ENCODE measurements around the gene GPR176.
"Not testable (repeated sequence)": the region's sequence is repeated elsewhere in the genome, so short reads cannot be mapped to it uniquely, and the experiment has no call there.

GPR176 gene

DNA sequence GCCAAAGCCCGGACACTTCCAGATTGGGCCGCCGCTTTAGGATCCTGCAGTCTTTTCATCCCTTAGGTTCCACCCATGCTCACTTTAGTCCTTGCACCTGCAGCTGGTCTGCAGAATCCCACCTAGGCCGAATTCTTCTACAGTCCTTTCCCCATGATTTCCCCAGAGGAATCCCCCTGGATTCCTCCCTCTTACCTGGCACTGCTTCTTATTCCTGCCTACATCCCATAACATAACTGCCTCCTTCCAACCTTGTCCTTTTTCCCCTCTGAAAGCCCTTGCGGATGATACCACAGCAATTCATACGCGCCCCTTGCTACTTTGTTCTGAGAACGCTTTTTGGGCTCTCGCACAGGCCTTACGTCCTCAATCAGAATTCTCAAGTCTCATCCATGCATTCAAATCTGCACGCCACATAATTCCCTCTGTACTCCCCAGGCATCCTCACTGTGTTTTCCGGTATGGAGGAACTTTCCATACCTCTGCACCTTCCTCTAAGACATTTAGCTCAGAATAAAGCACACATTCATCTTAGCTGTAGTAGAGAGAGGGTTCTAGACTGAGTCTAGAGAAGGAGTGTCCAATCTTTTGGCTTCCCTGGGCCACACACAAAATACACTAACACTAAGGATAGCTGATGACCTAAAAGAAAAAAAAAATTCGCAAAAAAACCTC lies 14.5 kb upstream of the GPR176 start:
- no peak for DNase-seq

GRCh38 chr15:39931615-39932014 lies 11.5 kb upstream of the GPR176 start:
- no peak for DNase-seq

DNA sequence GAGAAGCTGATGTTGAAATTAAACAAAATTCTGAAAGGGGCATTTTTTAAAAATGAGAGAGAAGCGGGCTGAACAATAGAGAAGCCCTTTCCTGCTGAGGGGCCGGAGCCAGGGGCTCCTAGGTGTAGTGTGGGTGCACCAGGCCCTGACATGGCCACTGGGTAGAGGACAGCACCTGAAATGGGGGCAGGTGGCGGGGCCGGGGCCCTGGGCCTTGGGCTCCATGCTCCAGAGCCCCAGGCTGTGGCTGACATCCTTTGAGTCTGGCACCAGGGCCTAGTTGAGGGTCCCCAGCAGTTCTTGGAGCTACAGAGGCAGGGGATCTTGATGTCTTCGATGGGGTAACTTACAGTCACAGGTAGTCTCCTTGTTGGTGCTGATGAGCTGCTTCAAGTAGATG lies 6.5 kb upstream of the GPR176 start:
- DNase-seq, result no peak

- DNase-seq, result no peak
Observed at GRCh38 chr15:39925112-39925842, 5.2 kb upstream of the GPR176 start.

DNA sequence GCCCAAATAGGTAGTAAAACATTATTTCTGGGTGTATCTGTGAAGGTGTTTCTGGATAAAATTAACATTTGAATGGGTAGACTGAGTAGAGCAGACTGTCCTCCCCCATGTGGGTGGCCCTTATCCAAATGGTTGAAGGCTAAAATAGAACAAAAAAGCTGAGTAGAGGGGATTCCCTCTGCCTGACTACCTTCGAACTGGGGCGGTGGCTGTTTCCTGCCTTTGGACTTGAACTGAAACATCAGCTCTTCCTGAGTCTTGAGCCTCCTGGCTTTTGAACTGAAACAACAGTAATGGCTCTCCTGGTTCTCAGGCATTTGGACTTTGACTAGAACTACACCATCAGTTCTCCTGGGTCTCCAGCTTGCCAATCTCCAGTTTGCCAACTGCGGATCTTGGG lies 4.4 kb upstream of the GPR176 start:
- no peak for DNase-seq

GRCh38 chr15:39922462-39923092 lies 2.5 kb upstream of the GPR176 start:
- DNase-seq, result no peak

DNA sequence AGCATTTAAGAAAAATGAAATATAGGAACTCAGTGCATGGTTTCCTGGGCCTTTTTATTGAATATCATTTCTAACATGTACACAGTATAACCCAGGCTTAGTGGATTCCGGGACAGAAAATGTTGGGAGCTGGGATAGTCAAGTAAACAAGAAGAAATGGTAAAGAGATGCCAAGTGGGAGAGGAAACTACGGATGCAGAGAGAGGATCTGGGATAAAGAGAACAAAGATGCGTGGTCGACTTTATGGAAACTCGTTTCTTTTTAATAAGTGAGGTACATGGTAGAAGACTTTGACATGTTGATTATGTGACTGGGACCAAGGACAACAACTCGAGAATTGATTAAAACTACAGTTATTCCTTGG lies 1.2 kb upstream of the GPR176 start:
- no peak for DNase-seq

DNA sequence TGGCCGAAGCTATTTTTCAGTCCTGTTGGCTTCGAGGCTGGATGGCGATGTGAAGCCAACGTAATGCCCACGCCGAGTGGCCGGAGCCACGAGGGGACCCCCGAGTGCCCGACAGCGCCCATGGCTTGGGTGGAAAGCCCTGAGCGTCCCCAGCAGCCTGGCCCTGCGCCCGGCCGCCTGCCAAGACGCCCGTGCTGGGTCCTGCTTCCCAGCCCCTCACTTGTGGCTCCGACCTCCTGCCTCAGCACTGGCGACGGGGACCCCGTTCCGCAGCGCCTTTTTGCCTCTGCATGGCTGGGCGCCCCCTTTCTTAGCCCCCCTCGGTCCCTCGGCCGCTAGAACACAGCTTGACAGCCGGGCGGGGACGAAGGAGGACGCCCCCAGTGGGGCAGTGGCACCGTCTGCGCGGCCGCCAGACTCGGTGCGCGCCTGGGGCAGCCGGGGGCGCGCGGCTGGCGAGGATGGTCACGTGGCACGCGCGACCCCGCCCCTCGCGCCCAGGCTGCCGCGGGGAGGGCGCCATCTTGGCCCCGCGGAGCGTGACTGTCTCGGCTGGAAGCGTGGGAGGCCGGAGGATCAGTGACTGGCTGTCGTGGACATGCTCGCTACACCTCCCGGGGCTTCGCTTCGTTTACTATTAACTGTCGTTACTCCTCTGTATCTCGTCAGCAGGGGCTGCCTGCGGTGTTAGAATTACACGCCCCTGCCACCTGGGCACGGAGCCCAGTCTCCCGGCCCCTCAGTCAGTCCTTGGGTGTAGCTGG lies 626 bp upstream of the GPR176 start:
- DNase-seq, result peak; percentile 21

DNA sequence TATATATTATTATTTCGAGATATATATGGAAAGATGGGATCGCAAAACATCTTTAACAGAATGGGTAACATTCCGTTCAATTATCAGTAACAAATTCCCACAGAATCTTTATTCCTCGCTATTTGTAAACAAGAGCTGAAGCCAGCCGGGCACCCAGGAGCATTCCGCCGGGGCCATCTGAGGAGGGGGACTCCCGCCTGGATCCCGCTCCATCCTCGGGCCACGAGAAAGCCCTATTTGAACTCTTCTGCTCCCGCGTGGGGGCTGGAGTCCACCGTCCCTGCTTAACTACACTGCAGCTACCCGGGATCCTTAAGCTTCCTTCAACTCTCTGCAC lies 687 bp downstream of the GPR176 start:
- no peak for DNase-seq

- DNase-seq, result no peak
Observed at GRCh38 chr15:39918688-39919385, 1.2 kb downstream of the GPR176 start.

DNA sequence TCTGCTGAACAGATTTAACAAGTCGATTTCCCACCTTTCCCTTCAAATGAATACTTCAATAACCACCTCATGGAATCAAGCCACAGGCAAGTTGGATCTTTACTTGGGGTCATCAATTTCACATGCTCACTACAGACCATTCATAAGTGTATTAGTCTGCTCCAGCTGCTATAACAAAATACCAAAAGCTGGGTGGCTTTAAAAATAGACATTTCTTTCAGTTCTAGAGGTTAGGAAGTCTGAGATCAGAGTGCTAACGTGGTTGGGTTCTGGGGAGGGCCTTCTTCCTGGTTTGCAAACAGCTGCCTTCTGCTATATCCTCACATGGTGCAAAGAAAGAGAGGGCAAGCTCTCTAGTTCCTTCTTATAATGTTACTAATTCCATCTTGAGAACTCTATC lies 5.1 kb downstream of the GPR176 start:
- DNase-seq, result no peak

DNA sequence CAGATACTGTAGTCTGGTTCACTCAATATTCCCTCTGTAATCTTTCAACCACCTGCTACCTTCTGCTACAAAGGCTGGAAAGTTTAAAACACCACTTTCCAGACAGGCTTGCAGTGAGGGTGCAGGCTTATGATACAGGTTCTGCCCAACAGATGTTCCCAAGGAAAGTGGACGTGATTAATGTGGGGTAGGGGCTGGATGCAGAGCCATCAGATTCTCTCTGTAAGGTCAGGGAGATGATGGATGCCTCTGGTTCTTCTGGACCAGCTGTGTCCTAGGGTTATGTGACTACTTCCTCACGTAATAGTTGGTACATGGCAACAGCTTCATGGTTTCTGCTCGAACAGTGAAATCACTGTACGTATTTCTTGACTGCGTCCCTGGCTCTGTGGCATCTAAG lies 11.1 kb downstream of the GPR176 start:
- DNase-seq, result no peak

DNA sequence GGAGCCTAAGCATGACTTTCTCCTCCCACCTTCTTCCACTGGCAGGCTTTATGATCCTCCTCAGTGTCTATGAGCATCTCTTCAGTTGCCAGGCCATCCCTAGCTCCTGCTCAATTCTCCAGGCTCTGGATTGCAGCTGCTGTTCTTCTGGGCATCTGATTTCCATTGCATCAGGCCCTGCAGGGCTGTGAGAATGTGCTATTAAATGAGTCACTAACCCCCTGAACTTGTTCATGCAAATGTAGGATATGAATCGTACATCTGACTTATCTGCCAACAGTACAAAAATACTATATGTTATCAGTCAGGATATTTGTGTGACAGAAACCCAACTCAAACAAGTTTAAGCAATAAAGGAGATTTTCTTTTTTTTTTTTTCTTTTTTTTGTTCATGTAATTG lies 11.9 kb downstream of the GPR176 start:
- DNase-seq, result no peak

DNA sequence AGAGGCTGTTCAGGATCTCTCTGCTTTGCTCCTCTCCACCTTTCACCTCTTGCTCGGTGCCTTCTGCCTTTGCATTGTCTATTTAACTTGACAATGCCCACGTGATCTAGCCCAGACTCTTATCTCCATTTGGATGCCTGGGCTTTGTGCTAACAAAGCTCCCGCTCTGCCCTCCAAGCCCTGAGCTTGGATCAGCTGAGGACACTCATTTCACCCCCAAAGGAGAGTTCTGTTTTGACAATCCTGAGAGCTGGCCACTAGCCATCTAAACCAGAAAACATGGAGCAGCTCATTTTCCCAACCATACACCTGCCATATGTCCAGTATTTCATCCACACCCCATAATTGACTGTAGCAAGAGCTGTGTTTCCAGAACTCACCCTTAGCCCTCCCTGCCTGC lies 12.8 kb downstream of the GPR176 start:
- no peak for DNase-seq

DNA sequence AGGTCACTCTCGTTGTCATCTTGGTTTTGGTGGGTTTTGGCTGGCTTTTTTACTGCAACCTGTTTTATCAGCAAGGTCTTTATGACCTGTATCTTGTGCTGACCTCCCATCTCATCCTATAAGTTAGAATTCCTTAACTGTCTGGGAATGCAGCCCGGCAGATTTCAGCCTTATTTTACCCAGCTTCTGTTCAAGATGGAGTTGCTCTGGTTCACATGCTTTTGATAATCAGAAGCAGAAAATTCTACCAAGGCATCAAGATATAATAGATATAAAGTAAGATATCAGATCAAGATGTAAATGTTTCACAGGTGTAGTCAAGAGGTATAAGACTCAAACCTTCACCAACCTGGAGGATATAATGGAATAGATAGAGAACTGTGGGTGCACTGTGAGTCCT lies 16.0 kb downstream of the GPR176 start:
- DNase-seq, result no peak

DNA sequence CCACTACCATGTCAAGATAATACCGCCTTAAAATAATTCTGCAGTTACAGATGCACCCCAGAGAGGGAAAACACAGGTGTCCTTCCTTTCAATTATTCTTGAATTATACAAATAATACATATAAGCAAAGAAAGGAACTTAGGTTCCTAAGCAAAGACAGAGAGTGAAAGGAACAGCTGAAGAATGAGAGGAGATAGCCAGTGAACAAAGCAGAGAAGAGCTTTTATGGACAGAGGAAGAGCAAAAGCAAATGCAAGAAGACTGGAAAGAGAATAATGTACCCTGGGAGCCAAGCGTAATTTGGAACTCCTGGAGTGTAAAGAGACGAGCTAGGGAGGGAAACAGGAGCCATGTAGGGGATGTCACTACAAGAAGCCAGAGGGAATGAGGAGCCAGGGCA lies 21.7 kb downstream of the GPR176 start:
- no peak for DNase-seq

GRCh38 chr15:39896846-39897245 lies 23.2 kb downstream of the GPR176 start:
- no peak for DNase-seq

DNA sequence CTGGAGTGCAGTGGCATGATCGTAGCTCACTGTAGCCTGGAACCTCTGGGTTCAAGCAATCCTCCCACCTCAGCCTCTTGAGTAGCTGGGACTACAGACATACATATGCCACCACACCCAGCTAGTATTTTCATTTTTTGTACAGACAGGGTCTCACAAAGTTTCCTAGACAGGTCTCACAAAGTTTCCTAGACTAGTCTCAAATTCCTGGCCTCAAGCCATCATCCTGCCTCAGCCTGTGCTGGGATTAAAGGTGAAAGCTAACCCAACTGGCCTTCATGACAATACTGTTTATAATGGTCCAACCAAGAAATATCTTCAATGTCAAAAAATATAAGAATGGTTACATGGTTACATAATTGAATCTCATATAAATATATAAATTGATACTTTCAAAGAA lies 24.0 kb downstream of the GPR176 start:
- DNase-seq, result no peak

DNA sequence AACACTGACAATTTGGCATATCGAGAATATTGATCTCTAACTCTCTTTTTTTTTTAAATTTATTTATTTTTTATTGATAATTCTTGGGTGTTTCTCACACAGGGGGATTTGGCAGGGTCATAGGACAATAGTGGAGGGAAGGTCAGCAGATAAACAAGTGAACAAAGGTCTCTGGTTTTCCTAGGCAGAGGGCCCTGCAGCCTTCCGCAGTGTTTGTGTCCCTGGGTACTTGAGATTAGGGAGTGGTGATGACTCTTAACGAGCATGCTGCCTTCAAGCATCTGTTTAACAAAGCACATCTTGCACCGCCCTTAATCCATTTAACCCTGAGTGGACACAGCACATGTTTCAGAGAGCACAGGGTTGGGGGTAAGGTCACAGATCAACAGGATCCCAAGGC lies 27.0 kb downstream of the GPR176 start:
- DNase-seq, result not testable (repeated sequence)

- no peak for DNase-seq
Observed at GRCh38 chr15:39892418-39892817, 27.6 kb downstream of the GPR176 start.

- DNase-seq, result no peak
Observed at GRCh38 chr15:39890621-39891020, 29.4 kb downstream of the GPR176 start.

- DNase-seq, result no peak
Observed at GRCh38 chr15:39889601-39890000, 30.5 kb downstream of the GPR176 start.

GRCh38 chr15:39888809-39889208 lies 31.3 kb downstream of the GPR176 start:
- no peak for DNase-seq
